DOHH2 (cell line): ENCODE measurements around the gene MACF1.

ENCODE experiments used
- CTCF ChIP-seq: fragments of 200-600 bp; sonication (generic); IDR thresholded peaks from one replicate; pipeline ENCODE4 v1.5.1; 2014; ENCODE audit warnings: antibody characterized with exemption, mild to moderate bottlenecking, low read depth, low read length; ENCODE audit not compliant: poor library complexity, severe bottlenecking
- EZH2phosphoT487 ChIP-seq: fragments of 200-600 bp; sonication (generic); IDR thresholded peaks from 2 replicates; pipeline ENCODE4 v1.6.1; 2017; ENCODE audit warnings: borderline replicate concordance, mild to moderate bottlenecking, antibody characterized with exemption, low read length, moderate library complexity, mixed read lengths

DNA sequence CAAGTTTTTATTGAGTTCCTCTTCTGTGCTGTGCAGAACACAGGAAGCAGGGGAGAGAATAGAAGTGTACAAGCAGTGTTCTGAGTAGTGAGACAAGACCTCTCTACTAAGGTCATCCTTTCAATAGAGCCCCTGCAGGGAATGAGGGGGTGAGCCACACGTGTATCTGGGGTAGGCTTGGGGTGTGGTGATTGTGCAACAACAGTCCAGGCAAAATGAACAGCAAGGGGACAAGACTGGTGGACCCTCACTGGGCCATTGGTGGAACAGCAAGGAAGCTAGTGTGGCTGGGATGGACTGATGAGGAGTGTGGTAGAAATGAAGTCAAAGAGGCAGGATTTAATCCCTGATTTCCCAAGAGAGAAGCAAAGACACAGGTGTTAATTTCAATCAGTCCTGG, 278.8 kb downstream of the MACF1 start:
- TF ChIP-seq CTCF (no peak), EZH2phosphoT487 (no peak)
